WTC11 (cell line): ENCODE measurements around the gene TOR1A. TPM values are rescaled to one million over a fixed set of nuclear protein-coding genes. Genes with fewer than 3 reads are reported as not detected.

ENCODE experiments used
- ATAC-seq: fragments of 200-7000 bp; cut with Tn5 transposase; 2 replicates; pipeline ENCODE4 v1.10.0; 2021; ENCODE audit warnings: mild to moderate bottlenecking, moderate library complexity
- CTCF ChIA-PET: fragments of 300-600 bp; sonication (Branson Sonifier 250); formaldehyde crosslinking; loops from one replicate; lab custom pipeline; 2021; ENCODE audit warnings: antibody characterized with exemption; lab: Charles Lee
- POLR2A ChIA-PET: fragments of 350-600 bp; sonication (Branson Sonifier 250); formaldehyde crosslinking; loops from one replicate; lab custom pipeline; 2021; ENCODE audit warnings: antibody characterized with exemption; lab: Charles Lee
- DNase-seq: peaks from one replicate; pipeline ENCODE4 v3.0.0; 2021; ENCODE audit warnings: low spot score
- H3K27ac Mint-ChIP-seq: 2 replicates; pipeline ENCODE4 v1.8.0; 2021; ENCODE audit warnings: mixed read lengths
- H3K27me3 Mint-ChIP-seq: 2 replicates; pipeline ENCODE4 v1.8.0; 2021; ENCODE audit warnings: low read depth, mild to moderate bottlenecking, moderate library complexity, mixed read lengths
- H3K36me3 Mint-ChIP-seq: 2 replicates; pipeline ENCODE4 v1.8.0; 2021; ENCODE audit warnings: mixed read lengths
- H3K4me1 Mint-ChIP-seq: 2 replicates; pipeline ENCODE4 v1.8.0; 2022; ENCODE audit warnings: mixed read lengths
- H3K4me3 Mint-ChIP-seq: 2 replicates; pipeline ENCODE4 v1.8.0; 2021; ENCODE audit warnings: mild to moderate bottlenecking, moderate library complexity, mixed read lengths
- H3K9me3 Mint-ChIP-seq: 2 replicates; pipeline ENCODE4 v1.8.0; 2021; ENCODE audit warnings: mixed read lengths
- EMX1 ChIP-seq: fragments of 250-450 bp; sonication (Bioruptor Pico); IDR thresholded peaks from 2 replicates; pipeline ENCODE4 v1.8.0; 2021; ENCODE audit warnings: mild to moderate bottlenecking
- ESRRA ChIP-seq: sonication (generic); formaldehyde crosslinking; IDR thresholded peaks from 2 replicates; pipeline ENCODE4 v1.8.1; 2022; ENCODE audit warnings: mild to moderate bottlenecking, missing genetic modification reagents, borderline replicate concordance
- GABPB1 ChIP-seq: sonication (generic); formaldehyde crosslinking; IDR thresholded peaks from 2 replicates; pipeline ENCODE4 v1.8.1; 2023; ENCODE audit warnings: mild to moderate bottlenecking, missing genetic modification reagents
- HMGXB4 ChIP-seq: sonication (generic); formaldehyde crosslinking; IDR thresholded peaks from 2 replicates; pipeline ENCODE4 v1.8.1; 2023; ENCODE audit warnings: mild to moderate bottlenecking, moderate library complexity, missing genetic modification reagents
- JUN ChIP-seq: sonication (generic); formaldehyde crosslinking; IDR thresholded peaks from 2 replicates; pipeline ENCODE4 v1.8.0; 2023; ENCODE audit warnings: mild to moderate bottlenecking, missing genetic modification reagents
- KAT7 ChIP-seq: sonication (generic); formaldehyde crosslinking; IDR thresholded peaks from 2 replicates; pipeline ENCODE4 v1.8.1; 2023; ENCODE audit warnings: missing genetic modification reagents, mild to moderate bottlenecking, borderline replicate concordance
- NR1H2 ChIP-seq: sonication (generic); formaldehyde crosslinking; IDR thresholded peaks from 2 replicates; pipeline ENCODE4 v1.9.0; 2021; ENCODE audit warnings: mild to moderate bottlenecking, moderate library complexity, missing genetic modification reagents
- NR2C2 ChIP-seq: sonication (generic); formaldehyde crosslinking; IDR thresholded peaks from 2 replicates; pipeline ENCODE4 v1.8.0; 2022; ENCODE audit warnings: mild to moderate bottlenecking, missing genetic modification reagents
- SOX15 ChIP-seq: fragments of 250-450 bp; sonication (Bioruptor Pico); IDR thresholded peaks from 2 replicates; pipeline ENCODE4 v1.9.0; 2021; ENCODE audit warnings: mild to moderate bottlenecking
- ZBTB21 ChIP-seq: sonication (generic); formaldehyde crosslinking; IDR thresholded peaks from 2 replicates; pipeline ENCODE4 v1.8.1; 2023; ENCODE audit warnings: mild to moderate bottlenecking, missing genetic modification reagents, borderline replicate concordance
- ZNF219 ChIP-seq: sonication (generic); formaldehyde crosslinking; IDR thresholded peaks from 2 replicates; pipeline ENCODE4 v1.8.0; 2023; ENCODE audit warnings: missing genetic modification reagents, mild to moderate bottlenecking, borderline replicate concordance
- ZNF232 ChIP-seq: sonication (generic); formaldehyde crosslinking; IDR thresholded peaks from 2 replicates; pipeline ENCODE4 v1.8.0; 2022; ENCODE audit warnings: mild to moderate bottlenecking, missing genetic modification reagents
- ZNF532 ChIP-seq: fragments of 250-450 bp; sonication (Bioruptor Pico); IDR thresholded peaks from 2 replicates; pipeline ENCODE4 v1.9.0; 2021; ENCODE audit warnings: mild to moderate bottlenecking, borderline replicate concordance
- total RNA-seq: library from RNA; stranded (reverse); gene quantifications from 3 replicates; pipeline ENCODE4 v1.2.3, GENCODE V29; 2021
- TF ChIP-seq, protein P1 (sequence below): sonication (generic); formaldehyde crosslinking; IDR thresholded peaks from 2 replicates; pipeline ENCODE4 v1.8.1; 2023; ENCODE audit warnings: mild to moderate bottlenecking, missing genetic modification reagents
- TF ChIP-seq, protein P2 (sequence below): sonication (generic); formaldehyde crosslinking; conservative IDR thresholded peaks from 2 replicates; pipeline ENCODE4 v1.8.1; 2023; ENCODE audit warnings: mild to moderate bottlenecking, low read depth, missing genetic modification reagents, moderate library complexity
- TF ChIP-seq, protein P3 (sequence below): fragments of 250-450 bp; sonication (Bioruptor Pico); IDR thresholded peaks from 2 replicates; pipeline ENCODE4 v2.1.2; 2022; ENCODE audit warnings: mild to moderate bottlenecking, moderate library complexity
- TF ChIP-seq, protein P4 (sequence below): fragments of 250-450 bp; sonication (Bioruptor Pico); IDR thresholded peaks from 2 replicates; pipeline ENCODE4 v1.9.0; 2021; ENCODE audit warnings: moderate library complexity, mild to moderate bottlenecking, inconsistent platforms, borderline replicate concordance
- TF ChIP-seq, protein P5 (sequence below): sonication (generic); formaldehyde crosslinking; IDR thresholded peaks from 2 replicates; pipeline ENCODE4 v1.8.1; 2023; ENCODE audit warnings: mild to moderate bottlenecking, missing genetic modification reagents
- TF ChIP-seq, protein P6 (sequence below): fragments of 250-450 bp; sonication (Bioruptor Pico); IDR thresholded peaks from 2 replicates; pipeline ENCODE4 v1.8.0; 2021; ENCODE audit warnings: mild to moderate bottlenecking

The TOR1A gene
- total RNA-seq, 1 experiment from 2014 or later: 32.7 TPM

DNA sequence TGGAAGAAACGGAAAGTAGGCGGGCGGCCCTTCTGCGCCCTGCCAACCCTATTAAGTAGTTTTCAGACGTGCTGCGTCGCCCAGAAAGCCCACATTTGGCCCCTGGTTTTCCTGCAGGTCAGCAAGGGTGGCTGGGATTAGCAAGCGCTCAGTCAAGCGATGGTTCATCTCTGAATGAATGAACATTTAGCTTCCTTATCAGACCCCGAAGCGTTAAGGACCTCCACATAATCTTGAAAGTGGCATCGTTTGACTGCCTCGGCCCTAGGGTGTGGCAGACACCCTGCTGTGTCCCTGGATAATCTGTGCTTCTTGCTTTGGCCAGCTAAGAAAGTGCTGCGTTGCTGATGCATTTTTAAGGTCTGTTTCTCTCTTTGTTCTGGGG, 20.3 kb downstream of the TOR1A start:
- ATAC-seq (no peak), DNase-seq (no peak)
- no peaks in the 10 kb centered on the region for H3K9me3 Mint-ChIP-seq
- H3K27me3 Mint-ChIP-seq: no peaks in the 10 kb centered on the region
- ChIA-PET CTCF (interaction anchor here (0.6 to 3.0 kb wide), 5 partner anchors 13 to 416 kb away, joined by 3 to 16 read pairs (median 4); no protein-coding TSS in a partner anchor), POLR2A (no interaction called here)
- H3K27ac Mint-ChIP-seq: no peak overlapping the region
- peaks cover 7% of the 10 kb centered on the region for H3K4me1 Mint-ChIP-seq
- peak overlapping the region; percentile 71 for H3K4me3 Mint-ChIP-seq
- TF ChIP-seq ZNF532 (CRISPR knock-in tag): no peak
- TF ChIP-seq ZBTB21: no peak
- TF ChIP-seq ESRRA (CRISPR knock-in tag): no peak
- TF ChIP-seq, protein P1, sequence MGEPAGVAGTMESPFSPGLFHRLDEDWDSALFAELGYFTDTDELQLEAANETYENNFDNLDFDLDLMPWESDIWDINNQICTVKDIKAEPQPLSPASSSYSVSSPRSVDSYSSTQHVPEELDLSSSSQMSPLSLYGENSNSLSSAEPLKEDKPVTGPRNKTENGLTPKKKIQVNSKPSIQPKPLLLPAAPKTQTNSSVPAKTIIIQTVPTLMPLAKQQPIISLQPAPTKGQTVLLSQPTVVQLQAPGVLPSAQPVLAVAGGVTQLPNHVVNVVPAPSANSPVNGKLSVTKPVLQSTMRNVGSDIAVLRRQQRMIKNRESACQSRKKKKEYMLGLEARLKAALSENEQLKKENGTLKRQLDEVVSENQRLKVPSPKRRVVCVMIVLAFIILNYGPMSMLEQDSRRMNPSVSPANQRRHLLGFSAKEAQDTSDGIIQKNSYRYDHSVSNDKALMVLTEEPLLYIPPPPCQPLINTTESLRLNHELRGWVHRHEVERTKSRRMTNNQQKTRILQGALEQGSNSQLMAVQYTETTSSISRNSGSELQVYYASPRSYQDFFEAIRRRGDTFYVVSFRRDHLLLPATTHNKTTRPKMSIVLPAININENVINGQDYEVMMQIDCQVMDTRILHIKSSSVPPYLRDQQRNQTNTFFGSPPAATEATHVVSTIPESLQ (CRISPR knock-in tag): no peak
- no peak for TF ChIP-seq ZNF219 (CRISPR knock-in tag)
- TF ChIP-seq, protein P2, sequence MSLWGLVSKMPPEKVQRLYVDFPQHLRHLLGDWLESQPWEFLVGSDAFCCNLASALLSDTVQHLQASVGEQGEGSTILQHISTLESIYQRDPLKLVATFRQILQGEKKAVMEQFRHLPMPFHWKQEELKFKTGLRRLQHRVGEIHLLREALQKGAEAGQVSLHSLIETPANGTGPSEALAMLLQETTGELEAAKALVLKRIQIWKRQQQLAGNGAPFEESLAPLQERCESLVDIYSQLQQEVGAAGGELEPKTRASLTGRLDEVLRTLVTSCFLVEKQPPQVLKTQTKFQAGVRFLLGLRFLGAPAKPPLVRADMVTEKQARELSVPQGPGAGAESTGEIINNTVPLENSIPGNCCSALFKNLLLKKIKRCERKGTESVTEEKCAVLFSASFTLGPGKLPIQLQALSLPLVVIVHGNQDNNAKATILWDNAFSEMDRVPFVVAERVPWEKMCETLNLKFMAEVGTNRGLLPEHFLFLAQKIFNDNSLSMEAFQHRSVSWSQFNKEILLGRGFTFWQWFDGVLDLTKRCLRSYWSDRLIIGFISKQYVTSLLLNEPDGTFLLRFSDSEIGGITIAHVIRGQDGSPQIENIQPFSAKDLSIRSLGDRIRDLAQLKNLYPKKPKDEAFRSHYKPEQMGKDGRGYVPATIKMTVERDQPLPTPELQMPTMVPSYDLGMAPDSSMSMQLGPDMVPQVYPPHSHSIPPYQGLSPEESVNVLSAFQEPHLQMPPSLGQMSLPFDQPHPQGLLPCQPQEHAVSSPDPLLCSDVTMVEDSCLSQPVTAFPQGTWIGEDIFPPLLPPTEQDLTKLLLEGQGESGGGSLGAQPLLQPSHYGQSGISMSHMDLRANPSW (CRISPR knock-in tag): no peak
- TF ChIP-seq, protein P3, sequence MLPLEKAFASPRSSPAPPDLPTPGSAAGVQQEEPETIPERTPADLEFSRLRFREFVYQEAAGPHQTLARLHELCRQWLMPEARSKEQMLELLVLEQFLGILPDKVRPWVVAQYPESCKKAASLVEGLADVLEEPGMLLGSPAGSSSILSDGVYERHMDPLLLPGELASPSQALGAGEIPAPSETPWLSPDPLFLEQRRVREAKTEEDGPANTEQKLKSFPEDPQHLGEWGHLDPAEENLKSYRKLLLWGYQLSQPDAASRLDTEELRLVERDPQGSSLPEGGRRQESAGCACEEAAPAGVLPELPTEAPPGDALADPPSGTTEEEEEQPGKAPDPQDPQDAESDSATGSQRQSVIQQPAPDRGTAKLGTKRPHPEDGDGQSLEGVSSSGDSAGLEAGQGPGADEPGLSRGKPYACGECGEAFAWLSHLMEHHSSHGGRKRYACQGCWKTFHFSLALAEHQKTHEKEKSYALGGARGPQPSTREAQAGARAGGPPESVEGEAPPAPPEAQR (CRISPR knock-in tag): no peak
- TF ChIP-seq ZNF232 (CRISPR knock-in tag): no peak
- TF ChIP-seq NR2C2: no peak
- TF ChIP-seq, protein P4, sequence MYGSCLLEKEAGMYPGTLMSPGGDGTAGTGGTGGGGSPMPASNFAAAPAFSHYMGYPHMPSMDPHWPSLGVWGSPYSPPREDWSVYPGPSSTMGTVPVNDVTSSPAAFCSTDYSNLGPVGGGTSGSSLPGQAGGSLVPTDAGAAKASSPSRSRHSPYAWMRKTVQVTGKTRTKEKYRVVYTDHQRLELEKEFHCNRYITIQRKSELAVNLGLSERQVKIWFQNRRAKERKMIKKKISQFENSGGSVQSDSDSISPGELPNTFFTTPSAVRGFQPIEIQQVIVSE (CRISPR knock-in tag): no peak
- TF ChIP-seq SOX15 (CRISPR knock-in tag): no peak
- TF ChIP-seq, protein P5, sequence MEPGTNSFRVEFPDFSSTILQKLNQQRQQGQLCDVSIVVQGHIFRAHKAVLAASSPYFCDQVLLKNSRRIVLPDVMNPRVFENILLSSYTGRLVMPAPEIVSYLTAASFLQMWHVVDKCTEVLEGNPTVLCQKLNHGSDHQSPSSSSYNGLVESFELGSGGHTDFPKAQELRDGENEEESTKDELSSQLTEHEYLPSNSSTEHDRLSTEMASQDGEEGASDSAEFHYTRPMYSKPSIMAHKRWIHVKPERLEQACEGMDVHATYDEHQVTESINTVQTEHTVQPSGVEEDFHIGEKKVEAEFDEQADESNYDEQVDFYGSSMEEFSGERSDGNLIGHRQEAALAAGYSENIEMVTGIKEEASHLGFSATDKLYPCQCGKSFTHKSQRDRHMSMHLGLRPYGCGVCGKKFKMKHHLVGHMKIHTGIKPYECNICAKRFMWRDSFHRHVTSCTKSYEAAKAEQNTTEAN: no peak
- TF ChIP-seq EMX1 (CRISPR knock-in tag): no peak
- TF ChIP-seq GABPB1 (CRISPR knock-in tag): no peak
- no peak for TF ChIP-seq JUN (CRISPR knock-in tag)
- TF ChIP-seq HMGXB4 (CRISPR knock-in tag): no peak
- TF ChIP-seq, protein P6, sequence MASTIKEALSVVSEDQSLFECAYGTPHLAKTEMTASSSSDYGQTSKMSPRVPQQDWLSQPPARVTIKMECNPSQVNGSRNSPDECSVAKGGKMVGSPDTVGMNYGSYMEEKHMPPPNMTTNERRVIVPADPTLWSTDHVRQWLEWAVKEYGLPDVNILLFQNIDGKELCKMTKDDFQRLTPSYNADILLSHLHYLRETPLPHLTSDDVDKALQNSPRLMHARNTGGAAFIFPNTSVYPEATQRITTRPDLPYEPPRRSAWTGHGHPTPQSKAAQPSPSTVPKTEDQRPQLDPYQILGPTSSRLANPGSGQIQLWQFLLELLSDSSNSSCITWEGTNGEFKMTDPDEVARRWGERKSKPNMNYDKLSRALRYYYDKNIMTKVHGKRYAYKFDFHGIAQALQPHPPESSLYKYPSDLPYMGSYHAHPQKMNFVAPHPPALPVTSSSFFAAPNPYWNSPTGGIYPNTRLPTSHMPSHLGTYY (CRISPR knock-in tag): no peak
- TF ChIP-seq KAT7 (CRISPR knock-in tag): no peak
- TF ChIP-seq NR1H2 (CRISPR knock-in tag): no peak
- H3K36me3 Mint-ChIP-seq: peaks cover 24% of the 10 kb centered on the region
